Erythroblast (primary cell): ENCODE results near the gene TENT5C.

Source experiments
- GATA1 ChIP-seq: IDR thresholded peaks from 2 replicates; pipeline ENCODE4 v1.6.1; 2011; ENCODE audit warnings: low read depth, mild to moderate bottlenecking, control low read depth, low read length, moderate library complexity
- POLR2A ChIP-seq: IDR thresholded peaks from 2 replicates; pipeline ENCODE4 v1.6.1; 2011; ENCODE audit warnings: mild to moderate bottlenecking, low read length

- TF ChIP-seq POLR2A (no peak), GATA1 (no peak)
Observed at GRCh38 chr1:117578466-117578865, 27.4 kb upstream of the TENT5C start.
